ENCODE measurements around the gene TLN1. TPM values are rescaled to one million over a fixed set of nuclear protein-coding genes. Genes with fewer than 3 reads are reported as not detected.

TLN1 gene
- total and polyA plus RNA-seq, 2 of the 4 experiments (the other 2 are of a cell fraction) = 228 to 346 TPM

DNA sequence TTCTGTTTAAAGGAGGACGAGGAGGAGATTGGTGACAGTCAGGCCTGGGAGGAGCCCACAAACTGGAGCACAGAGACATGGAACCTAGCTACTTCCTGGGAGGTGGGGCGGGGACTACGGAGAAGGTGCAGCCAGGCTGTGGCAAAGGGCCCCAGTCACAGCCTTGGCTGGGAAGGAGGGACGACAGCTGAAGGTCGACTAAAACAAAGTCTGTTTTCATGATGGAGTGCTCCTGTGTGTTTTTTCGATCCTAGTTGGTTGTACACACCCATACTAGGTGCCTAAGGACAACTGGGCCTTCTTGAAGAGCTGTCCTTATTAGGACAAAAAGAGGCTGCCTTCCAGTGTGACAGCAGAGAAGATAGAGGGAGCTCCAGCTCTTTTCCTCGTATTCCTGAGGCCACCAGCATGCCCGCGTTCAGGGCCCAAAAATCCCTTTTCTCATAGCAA is 71.0 kb downstream of the TLN1 start:
- H3K27me3 ChIP-seq (ENCODE audit: control insufficient read depth, insufficient read depth, low read length) = no peaks in the 10 kb centered on the region
- TF ChIP-seq ELK1 (IDR thresholded peaks at IDR 0.05; ENCODE audit: borderline replicate concordance, low read depth, low read length) (no peak), CHD1 (IDR thresholded peaks at IDR 0.05; ENCODE audit: low read depth, low read length) (no peak), SMC3 (IDR thresholded peaks at IDR 0.05; ENCODE audit: low read depth, low read length) (peak; percentile 34; the same call in 1 of the 2 replicates), RFX5 (IDR thresholded peaks at IDR 0.05; ENCODE audit: low read depth, low read length) (no peak), USF2 (IDR thresholded peaks at IDR 0.05; ENCODE audit: low read depth, low read length) (no peak), CEBPB (IDR thresholded peaks at IDR 0.05; ENCODE audit: low read depth, low read length) (no peak), BHLHE40 (IDR thresholded peaks at IDR 0.05; ENCODE audit: low read depth, low read length) (no peak), MAFK (IDR thresholded peaks at IDR 0.05; ENCODE audit: low read depth, low read length) (no peak), RAD21 (IDR thresholded peaks at IDR 0.05; ENCODE audit: low read length) (peak; percentile 66)
- TF ChIP-seq, protein P1, sequence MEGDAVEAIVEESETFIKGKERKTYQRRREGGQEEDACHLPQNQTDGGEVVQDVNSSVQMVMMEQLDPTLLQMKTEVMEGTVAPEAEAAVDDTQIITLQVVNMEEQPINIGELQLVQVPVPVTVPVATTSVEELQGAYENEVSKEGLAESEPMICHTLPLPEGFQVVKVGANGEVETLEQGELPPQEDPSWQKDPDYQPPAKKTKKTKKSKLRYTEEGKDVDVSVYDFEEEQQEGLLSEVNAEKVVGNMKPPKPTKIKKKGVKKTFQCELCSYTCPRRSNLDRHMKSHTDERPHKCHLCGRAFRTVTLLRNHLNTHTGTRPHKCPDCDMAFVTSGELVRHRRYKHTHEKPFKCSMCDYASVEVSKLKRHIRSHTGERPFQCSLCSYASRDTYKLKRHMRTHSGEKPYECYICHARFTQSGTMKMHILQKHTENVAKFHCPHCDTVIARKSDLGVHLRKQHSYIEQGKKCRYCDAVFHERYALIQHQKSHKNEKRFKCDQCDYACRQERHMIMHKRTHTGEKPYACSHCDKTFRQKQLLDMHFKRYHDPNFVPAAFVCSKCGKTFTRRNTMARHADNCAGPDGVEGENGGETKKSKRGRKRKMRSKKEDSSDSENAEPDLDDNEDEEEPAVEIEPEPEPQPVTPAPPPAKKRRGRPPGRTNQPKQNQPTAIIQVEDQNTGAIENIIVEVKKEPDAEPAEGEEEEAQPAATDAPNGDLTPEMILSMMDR (conservative IDR thresholded peaks at IDR 0.05; ENCODE audit: low read depth, low read length) = peak; percentile 62
- dilution Hi-C loops (cut with HindIII; ENCODE audit: low sequenced_read_pairs, unreplicated experiment) = no loop called here
- peaks cover 16% of the 10 kb centered on the region for H3K4me1 ChIP-seq (ENCODE audit: control insufficient read depth, insufficient read depth, low read length)
- ChIA-PET POLR2A (ENCODE audit: unreplicated experiment) (interaction anchor here (0.7 to 2.1 kb wide), 10 partner anchors 15 to 87 kb away, joined by 3 to 14 read pairs (median 6); partner anchors contain the start of genes CREB3 and TLN1), CTCF (interaction anchor here (0.5 to 2.1 kb wide), 16 partner anchors 9 to 221 kb away, joined by 3 to 11 read pairs (median 3); partner anchors contain the start of genes CREB3, TLN1 and TPM2)
- H3K27ac ChIP-seq (ENCODE audit: insufficient read depth, low read length) = peak overlapping the region; percentile 57
- H3K14ac ChIP-seq (replicated peaks; ENCODE audit: low read depth, low read length) = peak overlapping the region; percentile 8
- peak overlapping the region; percentile 38 for H2AFZ ChIP-seq (replicated peaks; ENCODE audit: low read length, poor library complexity)
- H3K9me1 ChIP-seq (ENCODE audit: insufficient read depth, low read length) = peaks cover 9% of the 10 kb centered on the region
- peak; percentile 62 for DNase-seq
- peak overlapping the region; percentile 4; the same call in 1 of the 2 replicates for H3K23ac ChIP-seq (ENCODE audit: low read depth, low read length)
- peaks cover 30 to 65% of the 10 kb centered on the region in 2 experiments; a peak in 3 of 4 replicates for H3K79me1 ChIP-seq (ENCODE audit: low read depth in 1 of 2, low read length in 2 of 2)
- H4K5ac ChIP-seq (ENCODE audit: low read depth, low read length) = peak overlapping the region; percentile 47
- peak overlapping the region; percentile 75 for H3K4ac ChIP-seq (ENCODE audit: low read depth, low read length)
- peak overlapping the region; percentile 86 for H2AK9ac ChIP-seq (replicated peaks; ENCODE audit: low read depth, low read length, poor library complexity)
- peak overlapping the region; percentile 93; the same call in 2 of the 3 replicates for H2BK15ac ChIP-seq (ENCODE audit: low read depth, low read length)
- H4K8ac ChIP-seq (ENCODE audit: low read depth in 2 of 2, low read length in 2 of 2) = peak overlapping the region; percentile 79 to 82
- H3K9ac ChIP-seq (ENCODE audit: low read depth, low read length) = no peak overlapping the region; the same call in 1 of the 2 replicates
- no peaks in the 10 kb centered on the region for H3K9me3 ChIP-seq (ENCODE audit: control insufficient read depth, insufficient read depth, low read length)
- H2BK20ac ChIP-seq (ENCODE audit: low read depth, low read length) = peak overlapping the region; percentile 72; the same call in 1 of the 2 replicates
- peak overlapping the region; percentile 47 for H2BK5ac ChIP-seq (ENCODE audit: low read depth, low read length, poor library complexity, severe bottlenecking)
- intact Hi-C loops (cut with micrococcal nuclease) = no loop called here
- ATAC-seq (ENCODE audit: low read depth) = no peak
- peak overlapping the region; percentile 33; the same call in 1 of the 2 replicates for H2BK120ac ChIP-seq (ENCODE audit: low read depth, low read length)
- no peak overlapping the region for H3K4me2 ChIP-seq (ENCODE audit: low read depth, low read length)
- no CpG with 5 or more reads among the region's 9 CpGs for WGBS, 2 experiments (ENCODE audit: extremely low coverage in 2 of 2, insufficient read length in 1 of 2)
- peaks cover 3% of the 10 kb centered on the region; the same call in 1 of the 2 replicates for H4K20me1 ChIP-seq (ENCODE audit: insufficient read depth, low read length)
- no peak overlapping the region for H3K4me3 ChIP-seq (ENCODE audit: insufficient read depth, low read depth, low read length)
- in situ Hi-C loops (cut with MboI; ENCODE audit: low sequenced_read_pairs) = no loop called here
- H3K36me3 ChIP-seq (ENCODE audit: control insufficient read depth, insufficient read depth, low read length) = peaks cover 11% of the 10 kb centered on the region
- BruUV-seq (replicated peaks) = no TSS peak
- H3K56ac ChIP-seq (ENCODE audit: extremely low read depth, insufficient read depth, low read length) = peak overlapping the region; percentile 35; the same call in 1 of the 2 replicates
- H3K18ac ChIP-seq (ENCODE audit: low read depth, low read length) = no peak overlapping the region
- peak overlapping the region; percentile 94 for H2AK5ac ChIP-seq (ENCODE audit: low read depth, low read length)
- H4K91ac ChIP-seq (ENCODE audit: insufficient read depth, low read depth, low read length) = peak overlapping the region; percentile 96
